LHCN-M2 (cell line): ENCODE measurements around the gene DIAPH2. TPM values are rescaled to one million over a fixed set of nuclear protein-coding genes. Genes with fewer than 3 reads are reported as not detected.
A peak's percentile ranks its signal among the peaks of the same experiment; 100 is the strongest.
"Not testable (repeated sequence)": the region's sequence is repeated elsewhere in the genome, so short reads cannot be mapped to it uniquely, and the experiment has no call there.

Experiments used
- DNase-seq: peaks from one replicate; pipeline ENCODE4 v3.0.0-alpha.2; 2012; ENCODE audit warnings: low read depth
- total RNA-seq: library from RNA; depleted of rRNA; stranded (reverse); fragments of >200 nt; gene quantifications from 2 replicates; pipeline ENCODE4 v1.2.3, GENCODE V29; 2014

The DIAPH2 gene
- total RNA-seq, 1 experiment from 2014 or later, result 15.1 TPM

DNA sequence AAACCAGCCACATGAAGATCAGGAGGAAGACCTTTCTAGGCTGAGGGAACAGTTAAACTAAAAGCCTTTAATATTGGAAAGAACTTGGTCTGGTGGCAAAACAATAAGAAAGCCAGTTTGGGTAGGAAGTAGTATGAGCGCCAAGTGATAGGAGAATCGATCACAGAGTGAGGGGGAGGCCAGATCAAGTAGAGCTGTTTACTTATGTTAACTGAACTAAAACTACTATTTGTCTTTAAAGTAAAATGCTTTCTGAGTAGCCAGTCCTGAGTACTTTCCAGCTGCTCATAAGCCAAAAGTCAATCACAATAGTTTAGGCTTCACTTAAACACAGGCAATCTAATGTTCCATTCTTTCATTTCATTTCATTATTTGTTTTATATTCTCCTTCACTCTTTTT is 136.3 kb downstream of the DIAPH2 start:
- DNase-seq, result no peak

- DNase-seq, result no peak
These were observed 139.5 kb downstream of the DIAPH2 start for GRCh38 chrX:96824166-96824565.

DNA sequence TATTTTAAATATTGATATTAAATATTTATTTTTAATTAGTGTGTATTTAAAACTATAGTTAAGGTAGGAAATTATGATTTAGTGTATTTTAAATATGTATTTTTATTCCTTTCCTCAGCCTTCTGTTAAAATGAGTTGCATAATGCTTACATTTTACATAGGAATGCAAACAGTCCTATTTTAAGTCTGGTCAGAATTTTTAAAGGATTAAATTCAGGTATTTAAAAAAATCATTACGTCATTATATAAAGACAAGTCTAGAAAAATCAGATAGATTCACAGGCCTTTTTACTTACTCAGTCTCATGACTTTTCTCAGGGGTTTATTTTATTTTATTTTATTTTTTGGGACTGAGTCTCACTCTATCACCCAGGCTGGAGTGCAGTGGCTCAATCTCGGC is 148.7 kb downstream of the DIAPH2 start:
- DNase-seq, result no peak

GRCh38 chrX:96834137-96834536 is 149.5 kb downstream of the DIAPH2 start:
- DNase-seq, result no peak

- no peak for DNase-seq
These were observed 151.1 kb downstream of the DIAPH2 start for GRCh38 chrX:96835660-96836289.

GRCh38 chrX:96837808-96838207 is 153.2 kb downstream of the DIAPH2 start:
- peak; percentile 5 for DNase-seq

GRCh38 chrX:96838537-96838936 is 153.9 kb downstream of the DIAPH2 start:
- DNase-seq, result no peak

DNA sequence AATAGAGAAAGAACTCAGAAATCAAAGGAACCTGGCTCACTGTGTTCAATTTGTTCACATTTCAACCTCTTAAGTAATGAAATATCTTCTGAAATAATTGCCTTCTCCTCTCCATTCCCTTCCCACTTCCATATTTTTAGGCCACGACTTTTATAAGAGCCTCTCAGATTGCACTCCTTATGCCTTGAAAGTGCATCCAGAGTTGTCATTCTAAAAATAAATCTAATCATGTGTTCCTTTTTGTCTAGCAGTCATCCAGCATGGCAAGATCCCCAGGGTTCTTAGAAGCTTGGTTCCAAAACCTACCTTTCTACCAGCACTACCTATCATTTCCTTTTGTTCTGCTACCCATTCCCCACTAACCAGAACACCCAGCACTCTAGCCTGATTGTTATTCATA is 156.7 kb downstream of the DIAPH2 start:
- no peak for DNase-seq

- DNase-seq, result not testable (repeated sequence)
These were observed 157.2 kb downstream of the DIAPH2 start for GRCh38 chrX:96841866-96842265.

- DNase-seq, result no peak
These were observed 158.9 kb downstream of the DIAPH2 start for GRCh38 chrX:96843566-96843965.

GRCh38 chrX:96846841-96847240 is 162.2 kb downstream of the DIAPH2 start:
- no peak for DNase-seq

DNA sequence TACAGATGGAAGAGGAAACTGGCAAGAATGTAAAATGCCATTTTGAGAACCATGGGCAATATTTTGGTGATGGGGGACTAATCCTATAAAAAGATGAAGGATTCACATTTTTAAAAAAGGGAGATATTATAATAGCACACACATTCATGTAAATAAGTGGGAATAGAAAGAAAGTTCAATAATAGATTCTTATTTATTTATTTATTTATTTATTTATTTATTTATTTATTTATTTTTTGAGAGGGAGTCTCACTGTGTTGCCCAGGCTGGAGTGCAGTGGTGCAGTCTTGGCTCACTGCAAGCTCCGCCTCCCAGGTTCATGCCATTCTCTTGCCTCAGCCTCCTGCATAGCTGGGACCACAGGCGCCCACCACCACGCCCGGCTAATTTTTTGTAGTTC is 174.8 kb downstream of the DIAPH2 start:
- not testable (repeated sequence) for DNase-seq

GRCh38 chrX:96861218-96861617 is 176.6 kb downstream of the DIAPH2 start:
- DNase-seq, result no peak

DNA sequence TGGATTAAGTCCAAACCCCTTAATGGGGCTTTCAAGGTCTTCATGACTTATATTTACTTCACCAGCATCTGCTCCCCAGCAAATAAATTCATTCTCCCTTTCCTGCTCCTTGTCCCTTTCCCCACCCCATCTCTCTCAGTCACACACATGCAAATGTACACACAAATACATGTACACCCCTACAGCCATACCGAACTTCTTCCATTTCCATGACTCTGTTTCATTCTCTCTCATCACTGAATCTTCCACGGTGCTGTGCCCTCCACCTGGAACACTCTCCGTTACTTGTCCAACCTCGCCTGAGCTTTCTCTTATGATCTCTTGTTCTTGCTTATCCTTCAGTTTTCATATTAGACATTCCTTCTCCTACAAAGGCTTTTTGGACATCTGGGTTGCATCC is 177.0 kb downstream of the DIAPH2 start:
- no peak for DNase-seq

GRCh38 chrX:96883608-96884007 is 199.0 kb downstream of the DIAPH2 start, which contains the start of gene RPA4:
TSS of gene RPA4 (plus strand) at chrX:96883908. CDS start at chrX:96884311, 403 bp downstream.
- no peak for DNase-seq

DNA sequence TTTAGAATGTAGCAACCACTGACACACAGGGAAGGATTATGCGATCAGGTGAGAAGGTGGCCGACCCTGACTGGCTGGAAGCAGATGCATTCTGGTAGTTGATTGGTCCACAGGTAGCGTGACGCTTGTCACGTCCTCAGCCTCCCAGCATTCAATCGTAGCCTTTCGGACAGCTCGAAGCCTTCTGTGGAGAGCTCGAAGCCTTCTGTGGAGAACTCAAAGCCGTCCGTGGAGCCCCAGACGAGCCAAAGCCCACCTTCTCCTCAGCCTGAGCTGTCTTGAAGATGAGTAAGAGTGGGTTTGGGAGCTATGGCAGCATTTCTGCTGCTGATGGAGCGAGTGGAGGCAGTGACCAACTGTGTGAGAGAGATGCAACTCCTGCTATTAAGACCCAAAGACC is 199.4 kb downstream of the DIAPH2 start:
- DNase-seq, result no peak

GRCh38 chrX:96889726-96890125 is 205.1 kb downstream of the DIAPH2 start:
- no peak for DNase-seq

DNA sequence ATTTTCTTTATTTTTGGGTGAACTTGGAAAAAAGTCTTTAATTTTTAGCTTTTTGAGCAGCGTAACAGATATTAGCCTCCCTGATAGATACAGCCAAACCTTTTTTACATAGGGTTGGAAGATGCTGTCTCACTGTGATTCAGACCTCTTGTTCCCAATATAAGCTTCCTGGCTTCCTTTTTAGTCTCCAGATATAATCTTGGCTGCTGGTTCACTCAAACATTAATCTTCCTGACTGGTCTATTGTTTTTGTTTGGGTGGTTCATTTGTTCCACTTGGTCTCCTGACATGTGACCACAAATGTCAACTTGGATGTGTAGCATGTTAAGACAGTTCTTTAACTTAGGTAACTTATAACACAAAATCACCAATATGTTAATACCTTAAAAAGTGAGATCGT is 222.1 kb downstream of the DIAPH2 start:
- DNase-seq, result peak; percentile 30

DNA sequence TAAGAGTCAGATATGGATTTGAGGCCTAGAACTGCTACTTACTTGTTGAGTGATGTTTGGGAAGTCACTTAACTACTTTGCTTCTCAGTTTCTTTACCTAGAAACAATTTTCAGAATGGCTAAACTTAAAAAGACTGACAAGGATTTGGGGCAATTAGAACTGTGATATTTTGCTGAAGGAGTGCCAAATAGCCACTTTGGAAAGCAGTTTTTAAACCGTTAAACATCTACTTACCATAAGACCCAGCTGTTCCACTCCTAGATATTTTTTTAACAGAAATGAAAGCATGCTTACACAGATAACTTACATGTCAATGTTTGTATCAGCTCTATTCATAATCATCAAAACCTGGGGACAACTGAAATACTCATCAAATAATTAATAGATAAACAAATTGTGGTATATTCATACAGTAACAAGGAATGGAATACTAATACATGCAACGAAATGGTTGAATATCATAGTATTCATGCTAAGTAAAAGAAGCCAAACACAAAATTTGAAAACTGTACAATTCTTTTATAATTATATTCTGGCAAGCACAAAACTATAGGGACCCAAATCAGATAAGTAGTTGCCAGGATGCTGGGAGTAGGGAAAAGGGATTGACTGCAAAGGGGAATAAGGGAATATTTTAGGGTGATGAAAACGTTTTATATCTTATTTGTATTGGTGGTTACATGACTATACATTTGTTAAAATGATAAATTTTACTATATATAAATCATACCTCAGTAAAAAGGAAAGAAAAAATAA is 223.1 kb downstream of the DIAPH2 start:
- DNase-seq, result no peak

GRCh38 chrX:96909291-96909690 is 224.6 kb downstream of the DIAPH2 start:
- peak; percentile 13 for DNase-seq

GRCh38 chrX:96918864-96919263 is 234.2 kb downstream of the DIAPH2 start:
- no peak for DNase-seq

GRCh38 chrX:96919672-96920071 is 235.0 kb downstream of the DIAPH2 start:
- no peak for DNase-seq

- DNase-seq, result no peak
These were observed 239.9 kb downstream of the DIAPH2 start for GRCh38 chrX:96924581-96924980.
